ENCODE results near the gene RRP9. TPM values are rescaled to one million over a fixed set of nuclear protein-coding genes. Genes with fewer than 3 reads are reported as not detected.
"Not testable (repeated sequence)": the region's sequence is repeated elsewhere in the genome, so short reads cannot be mapped to it uniquely, and the experiment has no call there.

RRP9 gene
- total RNA-seq, 2 experiments from 2014 or later: 17.7 to 19.2 TPM

GRCh38 chr3:51927061-51927977, 14.4 kb downstream of the RRP9 start:
- no peak for ATAC-seq (ENCODE audit: low read depth)
- POLR2A ChIA-PET: no interaction called here
- Mint-ChIP-seq H3K9me3 (no peaks in the 10 kb centered on the region), H3K4me3 (no peak overlapping the region), H3K27ac (no peak overlapping the region), H3K36me3 (peaks cover 1% of the 10 kb centered on the region), H3K4me1 (no peaks in the 10 kb centered on the region), H3K27me3 (no peaks in the 10 kb centered on the region)
- no peak for DNase-seq

- H3K9me3 Mint-ChIP-seq: no peaks in the 10 kb centered on the region
- H3K4me3 Mint-ChIP-seq: no peak overlapping the region
- POLR2A ChIA-PET: no interaction called here
- DNase-seq (no peak), ATAC-seq (ENCODE audit: low read depth) (no peak)
- peaks cover 22% of the 10 kb centered on the region for H3K27me3 Mint-ChIP-seq
- H3K36me3 Mint-ChIP-seq: no peaks in the 10 kb centered on the region
- H3K27ac Mint-ChIP-seq: no peak overlapping the region
- H3K4me1 Mint-ChIP-seq: no peaks in the 10 kb centered on the region
Observed at GRCh38 chr3:51921081-51921578, 20.6 kb downstream of the RRP9 start.

GRCh38 chr3:51916418-51916817, 25.3 kb downstream of the RRP9 start:
- no peaks in the 10 kb centered on the region for H3K36me3 Mint-ChIP-seq
- H3K4me3 Mint-ChIP-seq: no peak overlapping the region
- no peak overlapping the region for H3K27ac Mint-ChIP-seq
- POLR2A ChIA-PET: no interaction called here
- H3K9me3 Mint-ChIP-seq: no peaks in the 10 kb centered on the region
- no peaks in the 10 kb centered on the region for H3K4me1 Mint-ChIP-seq
- peaks cover 29% of the 10 kb centered on the region for H3K27me3 Mint-ChIP-seq
- ATAC-seq (ENCODE audit: low read depth) (no peak), DNase-seq (no peak)

GRCh38 chr3:51908026-51908425, 33.7 kb downstream of the RRP9 start:
- no peaks in the 10 kb centered on the region for H3K4me1 Mint-ChIP-seq
- H3K27me3 Mint-ChIP-seq: peaks cover 14% of the 10 kb centered on the region
- H3K9me3 Mint-ChIP-seq: peaks cover 15% of the 10 kb centered on the region
- POLR2A ChIA-PET: no interaction called here
- ATAC-seq (ENCODE audit: low read depth): no peak
- peaks cover 5% of the 10 kb centered on the region for H3K36me3 Mint-ChIP-seq
- H3K4me3 Mint-ChIP-seq: no peak overlapping the region
- no peak overlapping the region for H3K27ac Mint-ChIP-seq
- DNase-seq: no peak

- H3K36me3 Mint-ChIP-seq: peaks cover 5% of the 10 kb centered on the region
- H3K4me1 Mint-ChIP-seq: no peaks in the 10 kb centered on the region
- H3K9me3 Mint-ChIP-seq: peaks cover 15% of the 10 kb centered on the region
- peaks cover 21% of the 10 kb centered on the region for H3K27me3 Mint-ChIP-seq
- H3K4me3 Mint-ChIP-seq: no peak overlapping the region
- ATAC-seq (ENCODE audit: low read depth) (no peak), DNase-seq (no peak)
- H3K27ac Mint-ChIP-seq: peak overlapping the region; percentile 37
- POLR2A ChIA-PET: no interaction called here
Observed at GRCh38 chr3:51904034-51904823, 37.5 kb downstream of the RRP9 start.

- H3K9me3 Mint-ChIP-seq; H3K36me3 Mint-ChIP-seq; ATAC-seq (ENCODE audit: low read depth); H3K4me3 Mint-ChIP-seq; POLR2A ChIA-PET; DNase-seq; H3K4me1 Mint-ChIP-seq; H3K27ac Mint-ChIP-seq: not testable (repeated sequence)
- peaks cover 31% of the 10 kb centered on the region for H3K27me3 Mint-ChIP-seq
Observed at GRCh38 chr3:51902361-51902760, 39.3 kb downstream of the RRP9 start.

- H3K4me1 Mint-ChIP-seq; DNase-seq; ATAC-seq (ENCODE audit: low read depth); H3K4me3 Mint-ChIP-seq; H3K36me3 Mint-ChIP-seq; POLR2A ChIA-PET; H3K9me3 Mint-ChIP-seq; H3K27ac Mint-ChIP-seq: not testable (repeated sequence)
- peaks cover 30% of the 10 kb centered on the region for H3K27me3 Mint-ChIP-seq
Observed at GRCh38 chr3:51900043-51900442, 41.7 kb downstream of the RRP9 start.

- H3K27ac Mint-ChIP-seq: no peak overlapping the region
- POLR2A ChIA-PET: no interaction called here
- ATAC-seq (ENCODE audit: low read depth) (no peak), DNase-seq (no peak)
- no peak overlapping the region for H3K4me3 Mint-ChIP-seq
- H3K9me3 Mint-ChIP-seq: no peaks in the 10 kb centered on the region
- H3K4me1 Mint-ChIP-seq: peaks cover 3% of the 10 kb centered on the region
- H3K27me3 Mint-ChIP-seq: peaks cover 29% of the 10 kb centered on the region
- no peaks in the 10 kb centered on the region for H3K36me3 Mint-ChIP-seq
Observed at GRCh38 chr3:51897391-51897790, 44.3 kb downstream of the RRP9 start.

- peaks cover 8% of the 10 kb centered on the region for H3K4me1 Mint-ChIP-seq
- ATAC-seq (ENCODE audit: low read depth): no peak
- no peaks in the 10 kb centered on the region for H3K36me3 Mint-ChIP-seq
- POLR2A ChIA-PET: no interaction called here
- no peak for DNase-seq
- no peak overlapping the region for H3K4me3 Mint-ChIP-seq
- H3K27ac Mint-ChIP-seq: no peak overlapping the region
- H3K27me3 Mint-ChIP-seq: peaks cover 33% of the 10 kb centered on the region
- H3K9me3 Mint-ChIP-seq: no peaks in the 10 kb centered on the region
Observed at GRCh38 chr3:51896607-51897305, 44.9 kb downstream of the RRP9 start.

GRCh38 chr3:51894939-51895338, 46.8 kb downstream of the RRP9 start:
- Mint-ChIP-seq H3K4me3 (no peak overlapping the region), H3K27ac (no peak overlapping the region), H3K27me3 (peaks cover 23% of the 10 kb centered on the region), H3K36me3 (no peaks in the 10 kb centered on the region), H3K4me1 (peaks cover 23% of the 10 kb centered on the region), H3K9me3 (no peaks in the 10 kb centered on the region)
- DNase-seq (no peak), ATAC-seq (ENCODE audit: low read depth) (no peak)
- POLR2A ChIA-PET: no interaction called here

- H3K27ac Mint-ChIP-seq: no peak overlapping the region
Observed at GRCh38 chr3:51894391-51894790, 47.3 kb downstream of the RRP9 start.

GRCh38 chr3:51891242-51892039, 50.3 kb downstream of the RRP9 start:
- ATAC-seq (ENCODE audit: low read depth) (no peak), DNase-seq (no peak)
- no peaks in the 10 kb centered on the region for H3K9me3 Mint-ChIP-seq
- H3K27me3 Mint-ChIP-seq: peaks cover 11% of the 10 kb centered on the region
- peak overlapping the region; percentile 47 for H3K4me3 Mint-ChIP-seq
- H3K36me3 Mint-ChIP-seq: no peaks in the 10 kb centered on the region
- POLR2A ChIA-PET: no interaction called here
- peak overlapping the region; percentile 50 for H3K27ac Mint-ChIP-seq
- H3K4me1 Mint-ChIP-seq: peaks cover 21% of the 10 kb centered on the region

More at GRCh38 chr3:51894391-51894790, 47.3 kb downstream of the RRP9 start:
- DNase-seq: no peak
- Mint-ChIP-seq H3K4me1 (peaks cover 24% of the 10 kb centered on the region), H3K27me3 (peaks cover 21% of the 10 kb centered on the region), H3K4me3 (no peak overlapping the region), H3K9me3 (no peaks in the 10 kb centered on the region), H3K36me3 (no peaks in the 10 kb centered on the region)
- ATAC-seq (ENCODE audit: low read depth): no peak
- POLR2A ChIA-PET: no interaction called here

Measured in activated naive CD8-positive, alpha-beta T cell treated with anti-CD3 and anti-CD28 coated beads, Interleukin-2, amount 10 ng/mL, durations not matched to agents 7 days and 5 days (primary cell).